Measurements from ENCODE around the gene SS18L1.
"Not testable (repeated sequence)": the region's sequence is repeated elsewhere in the genome, so short reads cannot be mapped to it uniquely, and the experiment has no call there.

Gene SS18L1

GRCh38 chr20:62136283-62137091 is 7.1 kb upstream of the SS18L1 start:
- peak in 1 of 2 donors; percentile 32 for DNase-seq (ENCODE audit: low read depth in 1 of 2, low spot score in 1 of 2)

DNA sequence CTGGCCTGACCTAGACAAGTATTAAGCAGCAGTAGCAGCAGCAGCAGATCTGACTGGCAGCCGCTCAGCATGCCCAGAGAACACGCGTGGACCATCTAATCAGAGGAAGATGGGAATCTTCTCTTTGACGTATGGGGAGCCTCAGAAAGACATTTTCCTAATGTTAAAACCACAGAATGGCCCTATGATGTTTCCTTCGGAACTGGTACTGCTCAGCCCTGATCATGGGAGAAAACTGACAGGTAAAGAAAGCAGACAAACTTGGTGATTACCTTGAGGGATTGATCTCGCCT is 6.5 kb upstream of the SS18L1 start:
- no peak for DNase-seq (ENCODE audit: low read depth in 1 of 2, low spot score in 1 of 2)

DNA sequence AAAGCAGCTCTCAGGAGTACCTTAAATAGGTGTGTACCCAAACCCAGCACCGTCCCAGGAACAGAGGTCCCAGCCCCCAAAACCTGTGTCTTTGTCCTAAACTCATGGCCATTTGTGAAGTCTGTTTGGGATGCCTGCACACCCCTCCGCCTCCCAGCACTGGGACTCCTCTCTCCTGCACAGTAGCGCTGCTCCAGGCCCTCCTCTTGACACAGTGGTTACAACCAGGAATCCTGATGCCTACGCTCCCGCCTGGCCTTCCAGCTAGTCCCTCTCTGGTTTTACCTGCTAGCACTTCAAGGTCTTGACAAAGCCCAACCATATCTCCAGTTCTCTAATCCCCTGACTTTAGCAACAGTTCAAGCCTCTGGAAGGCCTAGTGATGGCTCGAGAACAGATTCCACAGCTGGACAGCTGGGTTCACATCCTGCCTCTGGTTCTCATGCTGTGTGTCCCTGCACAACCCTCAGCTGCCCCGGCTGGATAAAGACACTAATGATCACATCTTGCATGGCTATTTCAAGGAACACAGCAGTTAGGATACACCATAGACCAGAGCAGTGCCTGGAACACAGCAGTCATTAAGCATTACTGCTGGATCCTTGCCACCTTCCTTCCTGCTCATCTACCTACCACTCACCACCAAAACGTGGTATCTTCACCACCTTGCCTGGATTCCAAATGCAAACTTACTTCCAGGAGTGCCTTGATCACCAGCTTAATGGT is 5.9 kb upstream of the SS18L1 start:
- no peak for DNase-seq (ENCODE audit: low read depth in 1 of 2, low spot score in 1 of 2)

GRCh38 chr20:62138204-62138543 is 5.4 kb upstream of the SS18L1 start:
- DNase-seq (ENCODE audit: low read depth in 1 of 2, low spot score in 1 of 2), result no peak

DNA sequence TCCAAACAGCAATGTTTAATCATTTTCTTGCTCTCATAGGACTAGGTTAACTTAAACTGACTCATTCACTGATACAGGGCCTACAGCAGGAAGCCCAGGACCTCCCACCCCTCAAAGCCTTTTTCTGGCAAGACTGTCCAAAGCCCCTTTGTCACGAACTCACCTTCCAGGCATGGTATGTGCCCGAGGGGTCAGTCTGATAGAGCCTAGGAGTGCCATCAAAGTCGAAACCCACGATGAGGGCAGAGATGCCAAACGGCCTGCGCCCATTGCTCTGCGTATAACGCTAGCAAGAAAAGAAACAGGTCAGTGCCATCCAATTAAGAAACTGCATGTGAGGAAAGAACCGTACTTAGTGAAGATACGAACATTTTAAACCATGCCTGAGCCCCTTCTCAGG is 4.7 kb upstream of the SS18L1 start:
- no peak for DNase-seq (ENCODE audit: low read depth in 1 of 2, low spot score in 1 of 2)

- DNase-seq (ENCODE audit: low read depth in 1 of 2, low spot score in 1 of 2), result no peak
Observed at GRCh38 chr20:62139636-62140035, 3.9 kb upstream of the SS18L1 start.

DNA sequence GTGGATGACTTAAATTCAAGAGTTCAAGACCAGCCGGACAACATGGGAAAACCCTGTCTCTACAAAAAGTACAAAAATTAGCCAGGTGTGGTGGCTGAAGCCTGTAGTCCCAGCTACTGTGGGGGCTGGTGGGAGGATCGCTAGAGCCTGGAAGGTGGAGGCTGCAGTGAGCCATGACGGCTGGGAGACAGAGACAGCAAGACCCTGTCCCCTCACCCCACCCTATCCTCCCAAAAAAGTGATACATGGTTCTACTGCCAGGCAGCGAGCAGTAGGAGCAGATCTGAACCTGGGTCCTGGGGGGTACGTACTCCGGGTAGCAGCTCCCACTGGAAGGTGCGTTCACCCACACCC is 2.5 kb upstream of the SS18L1 start:
- no peak for DNase-seq (ENCODE audit: low read depth in 1 of 2, low spot score in 1 of 2)

GRCh38 chr20:62141397-62142251 is 1.9 kb upstream of the SS18L1 start:
- no peak for DNase-seq (ENCODE audit: low read depth in 1 of 2, low spot score in 1 of 2)

GRCh38 chr20:62142252-62143080 is 1.1 kb upstream of the SS18L1 start:
- DNase-seq (ENCODE audit: low read depth in 1 of 2, low spot score in 1 of 2), result no peak

- peak; percentile 33 to 55 for DNase-seq (ENCODE audit: low read depth in 1 of 2, low spot score in 1 of 2)
Observed at GRCh38 chr20:62143957-62144825, 622 bp downstream of the SS18L1 start.

- DNase-seq (ENCODE audit: low read depth in 1 of 2, low spot score in 1 of 2), result no peak
Observed at GRCh38 chr20:62145688-62146018, 2.1 kb downstream of the SS18L1 start.

DNA sequence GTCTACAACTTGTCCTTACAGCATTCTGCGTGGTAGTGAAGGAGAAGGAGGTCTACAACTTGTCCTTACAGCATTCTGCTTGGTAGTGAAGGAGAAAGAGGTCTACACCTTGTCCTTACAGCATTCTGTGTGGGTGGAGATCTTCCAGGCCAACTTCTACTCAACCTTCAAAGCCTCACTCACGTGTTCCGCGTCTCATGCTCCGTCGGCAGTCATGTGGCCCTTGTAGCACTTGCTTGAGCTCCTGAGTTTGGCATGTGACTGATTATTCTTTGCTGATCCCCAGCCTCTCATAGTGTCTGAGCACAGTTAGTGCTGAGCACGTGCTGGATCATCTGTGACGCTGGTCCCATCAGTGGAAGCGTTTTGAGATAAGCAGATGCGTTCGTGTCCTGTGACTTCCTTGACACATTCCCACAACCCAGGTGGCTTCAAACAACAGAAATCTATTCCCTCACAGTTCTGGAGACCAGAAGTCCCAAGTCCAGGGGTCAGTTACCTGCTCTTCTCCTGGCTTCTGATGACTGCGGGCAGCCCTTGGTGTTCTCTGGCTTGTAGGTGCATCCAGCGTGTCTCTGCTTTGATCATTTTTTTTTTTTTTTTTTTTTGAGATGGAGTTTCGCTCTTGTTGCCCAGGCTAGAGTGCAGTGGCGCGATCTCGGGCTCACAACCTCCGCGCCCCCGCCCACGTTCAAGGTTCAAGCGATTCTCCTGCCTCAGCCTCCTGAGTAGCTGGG is 2.6 kb downstream of the SS18L1 start:
- DNase-seq (ENCODE audit: low read depth in 1 of 2, low spot score in 1 of 2), result no peak

GRCh38 chr20:62147125-62147524 is 3.6 kb downstream of the SS18L1 start:
- no peak for DNase-seq (ENCODE audit: low read depth in 1 of 2, low spot score in 1 of 2)

- no peak for DNase-seq (ENCODE audit: low read depth in 1 of 2, low spot score in 1 of 2)
Observed at GRCh38 chr20:62147528-62147927, 4.0 kb downstream of the SS18L1 start.

- DNase-seq (ENCODE audit: low read depth in 1 of 2, low spot score in 1 of 2), result not testable (repeated sequence)
Observed at GRCh38 chr20:62148383-62148782, 4.8 kb downstream of the SS18L1 start.

DNA sequence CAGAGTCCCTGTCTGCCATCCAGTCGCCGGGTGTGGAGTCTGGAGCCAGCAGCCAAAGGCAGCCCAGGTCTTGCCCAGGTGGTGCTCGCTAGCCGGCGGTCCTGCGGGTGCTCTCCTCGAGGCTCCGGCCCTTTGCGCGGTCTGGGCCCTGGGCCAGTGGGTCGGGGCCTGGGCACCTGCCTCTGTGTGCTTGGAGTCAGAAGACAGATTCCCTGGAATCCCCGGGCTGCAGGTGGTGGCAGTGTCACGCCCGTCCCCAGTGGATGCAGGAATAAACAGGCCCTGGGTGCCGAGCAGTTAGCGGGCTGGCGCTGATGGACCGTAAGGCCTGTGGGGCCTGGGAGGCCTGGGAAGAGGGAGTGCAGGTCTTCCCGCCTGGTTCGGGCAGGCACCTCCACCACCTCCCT is 5.3 kb downstream of the SS18L1 start:
- no peak for DNase-seq (ENCODE audit: low read depth in 1 of 2, low spot score in 1 of 2)

GRCh38 chr20:62149532-62150309 is 6.2 kb downstream of the SS18L1 start:
- no peak for DNase-seq (ENCODE audit: low read depth in 1 of 2, low spot score in 1 of 2)

DNA sequence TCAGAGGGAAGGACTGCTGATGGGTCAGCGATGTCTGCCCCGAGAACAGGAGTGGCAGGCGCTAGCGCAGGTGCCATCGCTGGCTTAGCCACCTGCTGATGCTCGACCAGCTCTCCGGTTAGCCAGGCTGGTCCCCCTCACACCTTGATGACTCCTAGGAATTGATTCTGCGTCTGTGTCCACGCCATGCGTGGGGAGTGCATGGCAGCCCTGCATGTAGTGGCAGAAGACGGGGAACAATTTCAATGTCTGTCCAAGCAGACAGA is 6.7 kb downstream of the SS18L1 start:
- no peak for DNase-seq (ENCODE audit: low read depth in 1 of 2, low spot score in 1 of 2)

- DNase-seq (ENCODE audit: low read depth in 1 of 2, low spot score in 1 of 2), result no peak
Observed at GRCh38 chr20:62151225-62151624, 7.7 kb downstream of the SS18L1 start.
